Measurements from ENCODE around the gene FUT7.
A peak's percentile ranks its signal among the peaks of the same experiment; 100 is the strongest.

FUT7 gene

GRCh38 chr9:137031904-137032640, at the start of gene FUT7:
Gene FUT7 (minus strand): TSS chr9:137032088. CDS start chr9:137031991, 97 bp downstream.
- no peak for DNase-seq

GRCh38 chr9:137080260-137081122, 48.6 kb upstream of the FUT7 start:
- DNase-seq: no peak

GRCh38 chr9:137079401-137079787, 47.5 kb upstream of the FUT7 start:
- DNase-seq: no peak

- DNase-seq: no peak
Observed at GRCh38 chr9:137078701-137079400, 47.0 kb upstream of the FUT7 start.

- DNase-seq: no peak
Observed at GRCh38 chr9:137077758-137078693, 46.1 kb upstream of the FUT7 start.

- peak; percentile 60 for DNase-seq
Observed at GRCh38 chr9:137077010-137077747, 45.3 kb upstream of the FUT7 start, which contains the start of gene UAP1L1. Gene UAP1L1 (plus strand): TSS chr9:137077517. CDS start chr9:137077533, 16 bp downstream.

GRCh38 chr9:137076636-137077009, 44.7 kb upstream of the FUT7 start:
- no peak for DNase-seq

- no peak for DNase-seq
Observed at GRCh38 chr9:137075275-137075775, 43.4 kb upstream of the FUT7 start.

GRCh38 chr9:137074657-137075274, 42.9 kb upstream of the FUT7 start:
- no peak for DNase-seq

GRCh38 chr9:137073992-137074399, 42.1 kb upstream of the FUT7 start:
- no peak for DNase-seq

- no peak for DNase-seq
Observed at GRCh38 chr9:137071282-137071681, 39.4 kb upstream of the FUT7 start.

GRCh38 chr9:137070906-137071275, 39.0 kb upstream of the FUT7 start:
- no peak for DNase-seq

- DNase-seq: peak; percentile 94
Observed at GRCh38 chr9:137070201-137070905, 38.5 kb upstream of the FUT7 start, which contains the start of gene SAPCD2. Gene SAPCD2 (minus strand): TSS chr9:137070557. CDS start chr9:137070460, 97 bp downstream.

GRCh38 chr9:137069508-137070091, 37.7 kb upstream of the FUT7 start:
- no peak for DNase-seq

- no peak for DNase-seq
Observed at GRCh38 chr9:137068539-137069507, 36.9 kb upstream of the FUT7 start.

- DNase-seq: peak; percentile 90
Observed at GRCh38 chr9:137067860-137068538, 36.1 kb upstream of the FUT7 start.

- DNase-seq: no peak
Observed at GRCh38 chr9:137066096-137066861, 34.4 kb upstream of the FUT7 start.

Measured in hematopoietic multipotent progenitor cell treated with erythropoietin and hydrocortisone succinate and interleukin-3 and kit ligand, for 8 days (in vitro differentiated cells).